DOHH2 (cell line): Measurements from ENCODE around the gene ITPKB.

Source experiments
- EZH2phosphoT487 ChIP-seq: fragments of 200-600 bp; sonication (generic); IDR thresholded peaks from 2 replicates; pipeline ENCODE4 v1.6.1; 2017; ENCODE audit warnings: borderline replicate concordance, mild to moderate bottlenecking, antibody characterized with exemption, low read length, moderate library complexity, mixed read lengths
- TF ChIP-seq, protein P1 (sequence below): fragments of 200-600 bp; sonication (generic); IDR thresholded peaks from one replicate; pipeline ENCODE4 v1.5.1; 2014; ENCODE audit warnings: antibody characterized with exemption, mild to moderate bottlenecking, low read depth, low read length; ENCODE audit not compliant: poor library complexity, severe bottlenecking

DNA sequence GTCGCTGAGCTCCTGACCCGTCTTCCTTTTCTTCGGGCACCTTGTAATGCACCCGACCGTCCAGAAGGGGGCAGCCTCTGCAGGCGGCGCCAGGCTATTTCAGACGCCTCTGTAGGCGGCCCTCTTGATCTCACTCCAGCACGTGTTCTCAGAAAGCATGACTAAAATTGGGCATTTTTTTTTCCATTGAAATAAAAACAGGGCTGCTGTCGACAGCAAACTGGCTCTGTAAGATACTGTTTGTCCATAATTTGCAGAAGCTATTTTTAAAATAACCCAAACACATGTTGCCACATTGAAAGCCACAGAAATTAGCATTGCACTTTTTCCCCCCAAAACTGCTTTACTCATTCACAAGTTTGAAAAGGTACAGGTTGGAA, 112.5 kb downstream of the ITPKB start:
- TF ChIP-seq, protein P1, sequence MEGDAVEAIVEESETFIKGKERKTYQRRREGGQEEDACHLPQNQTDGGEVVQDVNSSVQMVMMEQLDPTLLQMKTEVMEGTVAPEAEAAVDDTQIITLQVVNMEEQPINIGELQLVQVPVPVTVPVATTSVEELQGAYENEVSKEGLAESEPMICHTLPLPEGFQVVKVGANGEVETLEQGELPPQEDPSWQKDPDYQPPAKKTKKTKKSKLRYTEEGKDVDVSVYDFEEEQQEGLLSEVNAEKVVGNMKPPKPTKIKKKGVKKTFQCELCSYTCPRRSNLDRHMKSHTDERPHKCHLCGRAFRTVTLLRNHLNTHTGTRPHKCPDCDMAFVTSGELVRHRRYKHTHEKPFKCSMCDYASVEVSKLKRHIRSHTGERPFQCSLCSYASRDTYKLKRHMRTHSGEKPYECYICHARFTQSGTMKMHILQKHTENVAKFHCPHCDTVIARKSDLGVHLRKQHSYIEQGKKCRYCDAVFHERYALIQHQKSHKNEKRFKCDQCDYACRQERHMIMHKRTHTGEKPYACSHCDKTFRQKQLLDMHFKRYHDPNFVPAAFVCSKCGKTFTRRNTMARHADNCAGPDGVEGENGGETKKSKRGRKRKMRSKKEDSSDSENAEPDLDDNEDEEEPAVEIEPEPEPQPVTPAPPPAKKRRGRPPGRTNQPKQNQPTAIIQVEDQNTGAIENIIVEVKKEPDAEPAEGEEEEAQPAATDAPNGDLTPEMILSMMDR, result peak; percentile 97
- no peak for TF ChIP-seq EZH2phosphoT487
